Right lobe of liver (tissue), 6 donors: ENCODE measurements around the gene FSTL4. TPM values are rescaled to one million over a fixed set of nuclear protein-coding genes. Genes with fewer than 3 reads are reported as not detected.

Experiments used
- ATAC-seq, 4 donors: fragments of 200-7000 bp; cut with Tn5 transposase; one replicate each; pipeline ENCODE4 v1.9.1; 2020; ENCODE audit warnings: mild to moderate bottlenecking in 4 of 4, moderate library complexity in 4 of 4
- DNase-seq, 3 donors: peaks; one replicate each; pipeline ENCODE4 v3.0.0-alpha.2; 2020
- H3K27ac ChIP-seq, 3 donors: fragments of 200-600 bp; one replicate each; pipeline ENCODE4 v1.8.0; 2022
- H3K27me3 ChIP-seq, 2 donors: fragments of 200-600 bp; one replicate each; pipeline ENCODE4 v1.8.0; 2022
- H3K36me3 ChIP-seq, 4 donors: fragments of 200-600 bp; sonication (generic) in 1 of 4; one replicate each; pipeline versions ENCODE4 v1.5.1 to v1.8.0; 2017 to 2022; ENCODE audit warnings: control low read depth in 1 of 4
- H3K4me1 ChIP-seq, 4 donors: fragments of 200-600 bp; sonication (generic) in 1 of 4; one replicate each; pipeline versions ENCODE4 v1.5.1 to v1.8.0; 2017 to 2022; ENCODE audit warnings: control low read depth in 1 of 4
- H3K4me3 ChIP-seq, 3 donors: fragments of 200-600 bp; one replicate each; pipeline ENCODE4 v1.8.0; 2022
- H3K9me3 ChIP-seq, 4 donors: fragments of 200-600 bp; sonication (generic) in 1 of 4; one replicate each; pipeline versions ENCODE4 v1.5.1 to v1.8.0; 2017 to 2022; ENCODE audit warnings: control low read depth in 1 of 4
- CTCF ChIP-seq, 4 donors: fragments of 200-600 bp in 3 of 4; fragments of 450-650 bp in 1 of 4; IDR thresholded peaks; one replicate each; pipeline versions ENCODE4 v1.5.1 to v1.8.0; 2016 to 2022; ENCODE audit warnings: antibody characterized with exemption in 4 of 4, mild to moderate bottlenecking in 2 of 4
- POLR2A ChIP-seq: fragments of 450-650 bp; IDR thresholded peaks from one replicate; pipeline ENCODE4 v1.6.1; 2017; ENCODE audit warnings: antibody characterized with exemption, mild to moderate bottlenecking
- WGBS: methylation state at CpG from one replicate; pipeline ENCODE4 v1.1.6; 2018; ENCODE audit warnings: low coverage, low lambda C conversion rate; ENCODE audit not compliant: insufficient coverage; ENCODE audit errors: missing lambda C conversion rate; 5-methylcytosine and 5-hydroxymethylcytosine counted together
- intact Hi-C, 2 donors: fragments of 100-400 bp; cut with DNase I; formaldehyde crosslinking; loops; one replicate each; pipeline versions ENCODE4 v1.11.2 to v1.14.1; 2022
- microRNA-seq, 2 donors: library from miRNA; unstranded; fragments of <30 nt; microRNA quantifications; one replicate each; pipeline ENCODE4, GENCODE V29; 2019 to 2020
- small RNA-seq, 2 experiments: library from RNA; depleted of rRNA; stranded (forward); fragments of <200 nt; gene quantifications; one replicate each; pipeline ENCODE3, GENCODE V24; 2016
- total RNA-seq, 6 experiments: library from RNA; depleted of rRNA in 2 of 6; stranded (reverse); fragments of >200 nt in 2 of 6; fragmentation: NEBNext Ultra II Directional in 3 of 6; extraction: Animal tissue kit (Norgen Biotek cat#: 25700) in 3 of 6; gene quantifications; one replicate each; pipeline versions ENCODE4 v1.1.0 to v1.2.4, GENCODE V29; 2016 to 2023
- donor health status: DM: no; HTN: yes; CAD: no.
- donor health status: DM: no; HTN: no; CAD: no.
- donor health status: DM: no; HTN: no; CAD: no.
- donor health status: DM: no; HTN: yes; CAD: no.
- donor health status: DM: no; HTN: yes; CAD: no.

The FSTL4 gene
- total RNA-seq, 6 experiments from 2014 or later, result 0.62 to 1.3 (median 0.80) TPM; not detected in 3

GRCh38 chr5:133149345-133149744, 463.0 kb downstream of the FSTL4 start:
- 92% methylated on average over 4 of the region's 4 CpGs for WGBS
- Histone ChIP-seq H3K36me3 (no peaks in the 10 kb centered on the region), H3K9me3 (no peaks in the 10 kb centered on the region), H3K27me3 (no peaks in the 10 kb centered on the region), H3K4me1 (no peaks in the 10 kb centered on the region), H3K4me3 (no peak overlapping the region), H3K27ac (no peak overlapping the region)
- DNase-seq (no peak), ATAC-seq (no peak)
- intact Hi-C loops, result no loop called here
- no peak for TF ChIP-seq CTCF (IDR thresholded peaks at IDR 0.05)
- no peak for TF ChIP-seq POLR2A

- DNase-seq (no peak), ATAC-seq (no peak)
- intact Hi-C loops, result no loop called here
- no peaks in the 10 kb centered on the region for H3K27me3 ChIP-seq
- TF ChIP-seq CTCF (IDR thresholded peaks at IDR 0.05) (no peak), POLR2A (no peak)
- no peak overlapping the region for H3K4me3 ChIP-seq
- no peak overlapping the region for H3K27ac ChIP-seq
- no peaks in the 10 kb centered on the region for H3K36me3 ChIP-seq
- WGBS, result 93% methylated on average over 4 of the region's 7 CpGs
- H3K4me1 ChIP-seq, result no peaks in the 10 kb centered on the region
- no peaks in the 10 kb centered on the region for H3K9me3 ChIP-seq
Observed at GRCh38 chr5:133147815-133148567, 464.4 kb downstream of the FSTL4 start.

GRCh38 chr5:133147411-133147810, 464.9 kb downstream of the FSTL4 start:
- intact Hi-C loops, result no loop called here
- no peaks in the 10 kb centered on the region for H3K36me3 ChIP-seq
- TF ChIP-seq POLR2A, result no peak
- H3K27me3 ChIP-seq, result no peaks in the 10 kb centered on the region
- DNase-seq (no peak), ATAC-seq (no peak)
- no peaks in the 10 kb centered on the region for H3K9me3 ChIP-seq
- WGBS, result 49% methylated on average over 3 of the region's 7 CpGs
- no peaks in the 10 kb centered on the region for H3K4me1 ChIP-seq
- no peak overlapping the region for H3K27ac ChIP-seq
- no peak overlapping the region for H3K4me3 ChIP-seq

Small RNAs within 50 kb of the gene (microRNA-seq; reads per million reads assigned to microRNA genes)
- gene MIR1289-2, result 0 reads per million in 2 donors

Small RNAs within 50 kb of the gene (small RNA-seq; reads per million reads assigned to genes)
- 0 reads per million in 2 experiments for gene MIR1289-2
